Fibroblast of mammary gland (primary cell): ENCODE measurements around the gene VAV1.
"Not testable (repeated sequence)": the region's sequence is repeated elsewhere in the genome, so short reads cannot be mapped to it uniquely, and the experiment has no call there.

Experiments
- DNase-seq: peaks from one replicate; pipeline ENCODE4 v3.0.0-alpha.2; 2010; ENCODE audit warnings: low read depth
- H3K4me3 ChIP-seq: 2 replicates; pipeline ENCODE4 v1.5.1; 2011; ENCODE audit warnings: low read depth, mild to moderate bottlenecking, low read length, moderate library complexity; ENCODE audit not compliant: control insufficient read depth
- TF ChIP-seq, protein P1 (sequence below): conservative IDR thresholded peaks from 2 replicates; pipeline ENCODE4 v1.5.1; 2011; ENCODE audit warnings: low read depth, low read length, inconsistent platforms; ENCODE audit not compliant: control insufficient read depth, insufficient read depth

VAV1 gene

DNA sequence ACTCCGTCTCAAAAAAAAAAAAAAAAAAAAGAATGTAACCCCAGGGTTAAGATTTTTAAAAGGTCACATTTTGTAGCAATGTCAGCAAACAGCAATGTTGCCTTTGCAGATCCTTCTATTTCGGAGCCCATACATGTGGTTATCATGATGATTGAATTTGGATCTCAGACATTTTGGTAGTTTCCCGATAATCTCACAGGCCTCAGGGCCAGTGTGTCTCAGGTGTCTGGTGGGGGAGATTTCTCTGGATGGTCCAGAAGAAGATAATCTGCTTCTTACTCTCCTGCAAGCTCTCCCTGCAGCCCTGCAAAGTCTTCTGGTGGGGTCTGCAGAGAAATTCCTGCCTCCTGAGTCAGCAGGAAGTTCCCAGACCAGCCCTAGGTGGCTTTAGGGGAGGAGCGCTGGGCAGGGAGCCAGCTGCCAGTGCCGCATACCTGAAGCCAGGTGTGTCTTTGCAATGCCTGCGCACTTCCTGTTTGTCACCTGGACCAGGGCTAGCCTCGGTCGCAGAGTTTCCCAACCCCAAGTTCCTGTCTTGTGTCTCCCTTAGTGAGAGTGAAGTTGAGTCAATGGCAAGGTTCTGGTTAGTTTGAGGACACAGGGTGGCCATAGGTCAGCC, 6.7 kb upstream of the VAV1 start:
- DNase-seq = no peak
- TF ChIP-seq, protein P1, sequence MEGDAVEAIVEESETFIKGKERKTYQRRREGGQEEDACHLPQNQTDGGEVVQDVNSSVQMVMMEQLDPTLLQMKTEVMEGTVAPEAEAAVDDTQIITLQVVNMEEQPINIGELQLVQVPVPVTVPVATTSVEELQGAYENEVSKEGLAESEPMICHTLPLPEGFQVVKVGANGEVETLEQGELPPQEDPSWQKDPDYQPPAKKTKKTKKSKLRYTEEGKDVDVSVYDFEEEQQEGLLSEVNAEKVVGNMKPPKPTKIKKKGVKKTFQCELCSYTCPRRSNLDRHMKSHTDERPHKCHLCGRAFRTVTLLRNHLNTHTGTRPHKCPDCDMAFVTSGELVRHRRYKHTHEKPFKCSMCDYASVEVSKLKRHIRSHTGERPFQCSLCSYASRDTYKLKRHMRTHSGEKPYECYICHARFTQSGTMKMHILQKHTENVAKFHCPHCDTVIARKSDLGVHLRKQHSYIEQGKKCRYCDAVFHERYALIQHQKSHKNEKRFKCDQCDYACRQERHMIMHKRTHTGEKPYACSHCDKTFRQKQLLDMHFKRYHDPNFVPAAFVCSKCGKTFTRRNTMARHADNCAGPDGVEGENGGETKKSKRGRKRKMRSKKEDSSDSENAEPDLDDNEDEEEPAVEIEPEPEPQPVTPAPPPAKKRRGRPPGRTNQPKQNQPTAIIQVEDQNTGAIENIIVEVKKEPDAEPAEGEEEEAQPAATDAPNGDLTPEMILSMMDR = no peak
- H3K4me3 ChIP-seq = no peak overlapping the region

DNA sequence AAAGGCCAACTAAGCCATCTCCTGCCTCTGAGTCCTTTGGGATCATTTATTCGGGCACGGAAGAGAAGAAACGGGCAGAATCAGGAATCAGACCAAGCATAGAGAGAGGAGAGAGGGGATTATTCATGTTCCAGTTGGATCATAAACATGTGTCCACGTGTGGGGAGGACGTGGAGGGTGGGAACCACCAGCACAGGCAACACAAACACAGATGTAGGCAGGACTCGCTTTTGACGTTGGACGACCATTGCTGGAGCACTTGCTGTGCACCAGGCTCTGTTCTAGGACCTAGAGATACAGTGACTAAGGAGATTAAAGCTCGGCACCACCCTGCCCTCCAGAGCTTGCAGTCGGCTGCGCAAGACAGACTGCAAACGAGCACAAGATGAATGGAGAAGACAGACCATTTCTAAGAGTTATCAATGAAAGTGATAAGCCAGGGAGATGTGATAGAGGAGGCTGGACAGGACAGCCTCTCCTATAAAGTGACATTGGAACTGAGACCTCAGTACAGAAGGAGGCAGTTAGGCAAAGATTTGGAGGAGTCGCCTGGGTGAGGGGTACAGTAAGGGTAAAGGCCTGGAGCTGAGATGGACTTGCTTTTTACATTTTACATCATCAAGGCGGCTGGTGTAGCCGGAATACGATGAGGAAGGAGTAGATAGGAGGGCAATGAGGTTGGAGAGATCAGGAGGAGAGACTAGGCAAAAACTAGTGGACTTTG, 6.0 kb upstream of the VAV1 start:
- DNase-seq = no peak
- no peak overlapping the region for H3K4me3 ChIP-seq
- TF ChIP-seq, protein P1 = no peak

DNA sequence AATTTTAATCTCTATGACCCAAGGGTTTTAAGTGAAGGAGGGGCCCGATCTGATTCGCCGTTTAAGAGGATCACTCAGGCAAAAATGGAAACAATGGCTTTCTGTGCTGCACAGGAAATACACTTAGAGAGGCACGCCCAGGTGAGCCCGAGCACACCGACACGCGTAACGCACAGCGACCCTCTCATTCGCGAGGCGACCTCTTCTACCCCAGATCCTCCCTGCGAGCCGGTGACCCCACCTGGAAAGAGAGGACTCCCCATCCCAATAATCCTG, 5.5 kb upstream of the VAV1 start:
- no peak overlapping the region for H3K4me3 ChIP-seq
- DNase-seq = no peak

DNA sequence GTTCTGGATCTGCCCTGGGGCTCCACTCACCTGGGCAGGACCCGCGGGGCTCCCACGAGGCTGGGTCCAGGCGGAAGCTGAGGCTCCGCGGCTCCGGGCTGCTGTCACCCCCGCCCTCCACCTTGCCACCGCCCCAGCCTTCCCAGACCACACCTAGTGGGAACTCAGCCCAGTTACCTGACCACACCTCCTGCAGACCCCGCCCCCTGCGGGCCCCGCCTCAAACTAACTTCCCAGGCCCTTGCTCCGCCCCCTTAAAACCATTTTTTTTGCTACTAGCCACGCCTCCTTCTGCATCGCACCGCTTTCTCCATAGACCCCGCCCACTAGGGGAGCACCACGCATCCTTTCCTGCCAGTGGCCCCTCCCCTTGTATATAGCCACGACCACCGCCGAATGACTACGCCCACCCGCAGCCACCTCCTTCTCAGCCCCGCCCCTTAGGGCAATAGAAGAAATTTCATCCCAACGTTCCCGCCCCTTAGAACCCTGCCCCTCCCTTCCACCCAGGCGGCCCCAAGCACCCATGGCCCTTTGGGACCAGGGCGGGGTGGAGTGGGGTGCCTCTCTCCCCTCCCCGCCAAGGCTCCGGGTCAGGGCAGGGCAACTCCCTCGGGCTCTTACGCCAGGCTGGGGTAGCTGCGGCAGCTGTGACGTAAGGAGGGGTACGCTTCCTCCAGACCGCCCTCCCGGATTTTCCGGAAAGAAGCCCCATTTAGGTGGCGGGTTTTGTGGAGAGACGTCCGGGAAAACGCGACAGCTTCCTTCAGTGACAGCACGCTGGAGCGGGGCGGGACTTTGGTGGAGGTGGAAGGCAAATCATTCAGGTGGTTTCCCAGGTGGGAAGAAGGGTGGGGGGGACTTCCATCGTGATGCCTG, 4.9 kb upstream of the VAV1 start, which contains the start of gene SH2D3A:
SH2D3A (minus strand) TSS at position 79 of the 879 bp plus-strand sequence. CDS start 3,687 bp downstream, outside the sequence.
- TF ChIP-seq, protein P1 = no peak
- no peak for DNase-seq

More for the DNA sequence above, 5.5 kb upstream of the VAV1 start:
- TF ChIP-seq, protein P1 = no peak

DNA sequence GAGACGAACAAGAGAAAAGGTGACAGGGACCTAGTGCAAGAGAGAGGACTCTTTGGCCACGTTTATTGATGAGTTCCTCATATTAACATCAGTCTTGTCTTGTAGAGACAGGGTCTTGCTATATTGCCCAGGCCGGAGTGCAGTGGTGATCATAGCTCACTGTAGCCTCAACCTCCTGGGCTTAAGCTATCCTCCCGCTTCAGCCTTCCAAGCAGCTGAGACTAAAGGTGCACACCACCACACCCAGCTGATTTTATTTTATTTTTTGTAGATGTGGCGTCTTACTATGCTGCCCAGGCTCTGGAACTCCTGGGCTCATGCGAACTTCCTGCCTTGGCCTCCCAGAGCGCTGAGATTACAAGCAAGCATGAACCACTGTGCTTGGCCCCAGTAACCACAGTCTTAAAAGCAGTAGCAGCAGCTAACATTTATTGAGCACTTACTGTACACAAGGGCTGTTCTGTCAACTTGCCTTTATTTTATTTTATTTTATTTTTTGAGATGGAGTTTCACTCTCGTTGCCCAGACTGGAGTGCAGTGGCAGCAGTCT, 4.2 kb upstream of the VAV1 start:
- H3K4me3 ChIP-seq = no peak overlapping the region
- TF ChIP-seq, protein P1 = no peak
- no peak for DNase-seq

More for the DNA sequence above, 4.9 kb upstream of the VAV1 start, which contains the start of gene SH2D3A:
- no peak within 1 kb of the TSS for H3K4me3 ChIP-seq

DNA sequence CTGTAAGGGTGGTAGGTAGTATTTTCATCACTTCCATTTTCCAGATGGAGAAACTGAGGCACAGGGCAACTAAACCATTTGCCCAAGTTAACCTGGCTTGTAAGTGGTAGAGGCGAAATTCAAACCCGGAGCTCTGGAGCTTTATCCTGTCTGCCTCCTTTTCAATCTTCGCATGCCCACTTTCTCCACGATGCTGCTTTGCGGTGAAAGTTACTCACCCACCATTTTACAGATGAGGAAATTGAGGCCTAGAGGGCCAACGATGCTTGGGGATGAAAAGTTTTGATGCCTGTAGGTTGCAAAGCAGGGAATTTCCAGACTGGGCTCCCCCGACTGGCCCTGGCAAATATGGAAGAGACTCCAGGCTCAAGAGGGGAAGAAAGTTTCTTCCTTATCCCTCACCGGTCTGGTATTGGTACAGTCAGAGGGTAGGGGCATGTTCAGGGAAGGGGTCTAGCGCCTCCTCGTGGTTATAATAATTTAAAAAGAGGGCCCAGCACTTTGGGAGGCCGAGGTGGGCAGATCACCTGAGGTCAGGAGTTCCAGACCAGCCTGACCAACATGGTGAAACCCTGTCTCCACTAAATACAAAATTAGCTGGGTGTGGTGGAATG, 3.4 kb upstream of the VAV1 start:
- DNase-seq = peak; percentile 20
- TF ChIP-seq, protein P1 = peak; percentile 36
- no peak overlapping the region for H3K4me3 ChIP-seq

DNA sequence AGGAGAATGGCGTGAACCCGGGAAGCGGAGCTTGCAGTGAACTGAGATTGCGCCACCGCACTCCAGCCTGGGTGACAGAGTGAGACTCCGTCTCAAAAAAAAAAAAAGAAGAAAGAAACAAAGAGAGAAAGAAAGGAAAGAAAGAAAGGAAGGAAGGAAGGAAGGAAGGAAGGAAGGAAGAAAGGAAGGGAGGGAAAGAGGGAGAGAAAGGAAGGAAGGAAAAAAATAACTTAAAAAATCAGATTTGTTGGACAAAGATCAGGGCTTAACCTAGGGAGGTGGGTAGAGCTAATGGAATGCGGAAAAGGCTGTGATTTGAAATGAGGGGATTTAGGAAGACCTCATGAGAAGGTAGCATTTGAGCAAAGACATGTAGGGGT, 870 bp upstream of the VAV1 start:
- not testable (repeated sequence) for H3K4me3 ChIP-seq, DNase-seq
